ENCODE measurements around the gene TMED8.
A peak's percentile ranks its signal among the peaks of the same experiment; 100 is the strongest.

TMED8 gene

GRCh38 chr14:77305696-77306095 lies 71.2 kb downstream of the TMED8 start:
- Histone ChIP-seq H3K4me3 (ENCODE audit: insufficient read depth, low read depth, low read length, poor library complexity, severe bottlenecking) (no peak overlapping the region), H3K9me3 (ENCODE audit: control insufficient read depth, low read length) (no peaks in the 10 kb centered on the region), H3K36me3 (ENCODE audit: control insufficient read depth, insufficient read depth, low read length) (peaks cover 3% of the 10 kb centered on the region), H3K27me3 (replicated peaks; ENCODE audit: control insufficient read depth, insufficient read depth, low read length, poor library complexity, severe bottlenecking) (no peaks in the 10 kb centered on the region), H3K4me1 (ENCODE audit: control insufficient read depth, insufficient read depth, low read length, poor library complexity, severe bottlenecking) (no peaks in the 10 kb centered on the region), H3K27ac (ENCODE audit: insufficient read depth, low read length, poor library complexity, severe bottlenecking) (no peak overlapping the region)
- no peak for DNase-seq

- DNase-seq = no peak
- no peak overlapping the region for H3K4me3 ChIP-seq (ENCODE audit: insufficient read depth, low read depth, low read length, poor library complexity, severe bottlenecking)
- H3K27me3 ChIP-seq (replicated peaks; ENCODE audit: control insufficient read depth, insufficient read depth, low read length, poor library complexity, severe bottlenecking) = no peaks in the 10 kb centered on the region
- peaks cover 3% of the 10 kb centered on the region for H3K36me3 ChIP-seq (ENCODE audit: control insufficient read depth, insufficient read depth, low read length)
- no peaks in the 10 kb centered on the region for H3K4me1 ChIP-seq (ENCODE audit: control insufficient read depth, insufficient read depth, low read length, poor library complexity, severe bottlenecking)
- H3K27ac ChIP-seq (ENCODE audit: insufficient read depth, low read length, poor library complexity, severe bottlenecking) = no peak overlapping the region
- H3K9me3 ChIP-seq (ENCODE audit: control insufficient read depth, low read length) = no peaks in the 10 kb centered on the region
These were observed 73.3 kb downstream of the TMED8 start for GRCh38 chr14:77303417-77304156.

DNA sequence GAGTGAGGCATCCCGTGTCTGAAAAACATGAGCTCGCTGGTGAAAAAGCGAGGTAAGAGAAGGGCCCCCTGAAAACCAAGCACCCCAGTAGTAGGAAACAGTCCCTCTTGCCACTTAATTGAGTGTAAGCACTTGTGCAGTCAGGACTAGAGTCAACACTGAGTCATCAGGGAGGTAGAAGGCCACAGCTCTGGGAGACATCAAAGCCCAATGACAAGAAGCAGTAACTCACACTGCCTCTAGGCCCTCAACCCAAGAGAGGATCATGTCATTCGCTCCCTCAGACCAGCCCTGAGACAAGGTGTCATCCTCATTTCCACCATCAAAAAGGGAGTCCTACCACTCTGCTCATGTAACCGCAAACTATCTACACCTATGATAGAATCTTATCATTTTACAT lies 74.0 kb downstream of the TMED8 start:
- peaks cover 3% of the 10 kb centered on the region for H3K36me3 ChIP-seq (ENCODE audit: control insufficient read depth, insufficient read depth, low read length)
- no peak overlapping the region for H3K27ac ChIP-seq (ENCODE audit: insufficient read depth, low read length, poor library complexity, severe bottlenecking)
- no peaks in the 10 kb centered on the region for H3K27me3 ChIP-seq (replicated peaks; ENCODE audit: control insufficient read depth, insufficient read depth, low read length, poor library complexity, severe bottlenecking)
- no peaks in the 10 kb centered on the region for H3K9me3 ChIP-seq (ENCODE audit: control insufficient read depth, low read length)
- no peak overlapping the region for H3K4me3 ChIP-seq (ENCODE audit: insufficient read depth, low read depth, low read length, poor library complexity, severe bottlenecking)
- H3K4me1 ChIP-seq (ENCODE audit: control insufficient read depth, insufficient read depth, low read length, poor library complexity, severe bottlenecking) = no peaks in the 10 kb centered on the region
- no peak for DNase-seq

GRCh38 chr14:77301103-77301502 lies 75.8 kb downstream of the TMED8 start:
- H3K36me3 ChIP-seq (ENCODE audit: control insufficient read depth, insufficient read depth, low read length) = peaks cover 3% of the 10 kb centered on the region
- no peak overlapping the region for H3K27ac ChIP-seq (ENCODE audit: insufficient read depth, low read length, poor library complexity, severe bottlenecking)
- H3K27me3 ChIP-seq (replicated peaks; ENCODE audit: control insufficient read depth, insufficient read depth, low read length, poor library complexity, severe bottlenecking) = no peaks in the 10 kb centered on the region
- H3K4me1 ChIP-seq (ENCODE audit: control insufficient read depth, insufficient read depth, low read length, poor library complexity, severe bottlenecking) = no peaks in the 10 kb centered on the region
- H3K9me3 ChIP-seq (ENCODE audit: control insufficient read depth, low read length) = no peaks in the 10 kb centered on the region
- no peak overlapping the region for H3K4me3 ChIP-seq (ENCODE audit: insufficient read depth, low read depth, low read length, poor library complexity, severe bottlenecking)
- DNase-seq = peak in 2 of 3 donors; percentile 9 to 27

DNA sequence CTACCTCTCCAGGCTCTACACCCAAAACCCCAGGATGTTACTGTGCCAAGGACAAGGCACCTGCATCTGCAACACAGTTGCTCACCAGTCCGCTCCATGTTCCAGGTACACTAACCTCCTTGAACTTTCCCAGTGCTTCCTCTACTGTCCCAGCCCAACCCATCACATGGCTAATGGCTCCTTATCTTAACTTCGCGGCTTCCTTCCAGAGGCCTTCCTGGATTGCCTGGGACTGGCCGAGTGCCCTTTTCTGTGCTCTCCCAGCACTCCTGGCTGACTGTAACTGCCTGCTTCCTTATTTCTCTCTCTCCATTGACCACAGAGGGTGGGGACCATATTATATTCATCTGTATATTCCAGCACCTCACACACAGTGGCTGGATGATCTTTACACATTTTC lies 77.1 kb downstream of the TMED8 start:
- Histone ChIP-seq H3K27ac (ENCODE audit: insufficient read depth, low read length, poor library complexity, severe bottlenecking) (no peak overlapping the region), H3K27me3 (replicated peaks; ENCODE audit: control insufficient read depth, insufficient read depth, low read length, poor library complexity, severe bottlenecking) (no peaks in the 10 kb centered on the region), H3K9me3 (ENCODE audit: control insufficient read depth, low read length) (no peaks in the 10 kb centered on the region), H3K4me3 (ENCODE audit: insufficient read depth, low read depth, low read length, poor library complexity, severe bottlenecking) (no peak overlapping the region), H3K36me3 (ENCODE audit: control insufficient read depth, insufficient read depth, low read length) (no peaks in the 10 kb centered on the region), H3K4me1 (ENCODE audit: control insufficient read depth, insufficient read depth, low read length, poor library complexity, severe bottlenecking) (no peaks in the 10 kb centered on the region)
- DNase-seq = no peak

DNA sequence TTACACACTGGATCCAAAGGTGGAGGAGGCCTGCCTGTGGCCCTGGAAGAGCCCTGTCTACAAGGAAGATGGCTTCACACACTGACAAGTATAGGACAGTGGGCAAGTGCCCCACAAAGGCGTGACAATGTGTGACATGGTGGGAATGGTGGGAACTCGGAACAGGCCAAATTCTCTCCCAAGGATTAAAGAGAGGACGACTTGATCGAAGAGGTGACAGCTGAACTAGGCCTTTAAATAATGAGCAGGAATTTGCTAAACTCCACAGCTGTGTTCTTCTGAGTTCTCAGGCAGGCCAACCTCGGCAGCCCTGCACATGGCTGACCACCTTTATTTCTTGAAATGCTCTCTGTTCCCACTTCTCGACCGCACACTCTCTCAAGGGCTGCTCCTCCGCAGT lies 80.0 kb downstream of the TMED8 start:
- no peaks in the 10 kb centered on the region for H3K36me3 ChIP-seq (ENCODE audit: control insufficient read depth, insufficient read depth, low read length)
- no peak overlapping the region for H3K4me3 ChIP-seq (ENCODE audit: insufficient read depth, low read depth, low read length, poor library complexity, severe bottlenecking)
- H3K9me3 ChIP-seq (ENCODE audit: control insufficient read depth, low read length) = no peaks in the 10 kb centered on the region
- no peak overlapping the region for H3K27ac ChIP-seq (ENCODE audit: insufficient read depth, low read length, poor library complexity, severe bottlenecking)
- no peaks in the 10 kb centered on the region for H3K27me3 ChIP-seq (replicated peaks; ENCODE audit: control insufficient read depth, insufficient read depth, low read length, poor library complexity, severe bottlenecking)
- no peak for DNase-seq
- no peaks in the 10 kb centered on the region for H3K4me1 ChIP-seq (ENCODE audit: control insufficient read depth, insufficient read depth, low read length, poor library complexity, severe bottlenecking)

DNA sequence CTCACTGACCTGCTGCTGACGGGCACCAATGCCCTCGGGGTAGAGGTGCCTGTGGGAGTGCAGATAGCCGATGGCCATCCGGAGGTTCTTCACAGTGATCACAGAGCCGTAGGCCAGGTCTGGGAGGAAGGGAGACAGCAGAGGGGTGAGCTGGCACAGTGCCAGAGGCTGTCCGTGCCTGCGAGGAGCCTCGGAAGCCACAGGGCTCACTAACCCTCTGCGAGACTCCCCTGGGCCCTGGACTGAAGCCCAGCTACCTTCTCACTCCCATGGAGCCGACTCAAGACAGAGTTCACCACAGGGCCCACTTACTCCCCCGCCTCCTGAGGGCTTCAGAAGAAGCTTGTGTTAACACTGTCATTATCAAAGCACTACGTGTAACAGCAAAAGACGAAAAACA lies 80.7 kb downstream of the TMED8 start:
- DNase-seq = no peak
- no peaks in the 10 kb centered on the region for H3K27me3 ChIP-seq (replicated peaks; ENCODE audit: control insufficient read depth, insufficient read depth, low read length, poor library complexity, severe bottlenecking)
- no peak overlapping the region for H3K4me3 ChIP-seq (ENCODE audit: insufficient read depth, low read depth, low read length, poor library complexity, severe bottlenecking)
- no peak overlapping the region for H3K27ac ChIP-seq (ENCODE audit: insufficient read depth, low read length, poor library complexity, severe bottlenecking)
- H3K36me3 ChIP-seq (ENCODE audit: control insufficient read depth, insufficient read depth, low read length) = no peaks in the 10 kb centered on the region
- no peaks in the 10 kb centered on the region for H3K4me1 ChIP-seq (ENCODE audit: control insufficient read depth, insufficient read depth, low read length, poor library complexity, severe bottlenecking)
- H3K9me3 ChIP-seq (ENCODE audit: control insufficient read depth, low read length) = no peaks in the 10 kb centered on the region

- Histone ChIP-seq H3K4me3 (ENCODE audit: insufficient read depth, low read depth, low read length, poor library complexity, severe bottlenecking) (no peak overlapping the region), H3K4me1 (ENCODE audit: control insufficient read depth, insufficient read depth, low read length, poor library complexity, severe bottlenecking) (no peaks in the 10 kb centered on the region), H3K27me3 (replicated peaks; ENCODE audit: control insufficient read depth, insufficient read depth, low read length, poor library complexity, severe bottlenecking) (no peaks in the 10 kb centered on the region), H3K27ac (ENCODE audit: insufficient read depth, low read length, poor library complexity, severe bottlenecking) (no peak overlapping the region), H3K9me3 (ENCODE audit: control insufficient read depth, low read length) (no peaks in the 10 kb centered on the region), H3K36me3 (ENCODE audit: control insufficient read depth, insufficient read depth, low read length) (peaks cover 13% of the 10 kb centered on the region)
- no peak for DNase-seq
These were observed 86.2 kb downstream of the TMED8 start for GRCh38 chr14:77290705-77291104.

DNA sequence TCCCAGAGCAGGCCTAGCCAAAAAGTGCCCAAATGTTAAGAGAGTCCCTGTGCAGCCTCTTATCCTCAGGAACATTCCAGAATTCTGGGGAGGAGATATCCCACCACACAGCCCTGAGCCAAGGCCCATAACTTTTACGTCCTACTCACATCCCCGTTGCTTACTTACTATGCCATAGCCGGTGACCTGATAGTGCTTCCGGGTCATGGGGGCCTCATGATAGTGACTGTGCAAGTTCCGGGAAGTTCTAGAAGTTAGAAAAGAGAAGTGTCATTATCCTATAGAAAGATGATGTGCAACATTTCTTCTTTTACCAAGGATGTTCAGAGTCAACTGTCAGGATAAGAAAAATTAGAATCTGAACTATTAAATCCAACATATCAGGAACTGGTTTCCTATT lies 90.3 kb downstream of the TMED8 start:
- H3K36me3 ChIP-seq (ENCODE audit: control insufficient read depth, insufficient read depth, low read length) = peaks cover 13% of the 10 kb centered on the region

More for the DNA sequence above, 90.3 kb downstream of the TMED8 start:
- Histone ChIP-seq H3K4me1 (ENCODE audit: control insufficient read depth, insufficient read depth, low read length, poor library complexity, severe bottlenecking) (no peaks in the 10 kb centered on the region), H3K9me3 (ENCODE audit: control insufficient read depth, low read length) (no peaks in the 10 kb centered on the region), H3K27me3 (replicated peaks; ENCODE audit: control insufficient read depth, insufficient read depth, low read length, poor library complexity, severe bottlenecking) (no peaks in the 10 kb centered on the region), H3K27ac (ENCODE audit: insufficient read depth, low read length, poor library complexity, severe bottlenecking) (no peak overlapping the region), H3K4me3 (ENCODE audit: insufficient read depth, low read depth, low read length, poor library complexity, severe bottlenecking) (no peak overlapping the region)
- no peak for DNase-seq

All from effector memory CD4-positive, alpha-beta T cell (primary cell).